NCI-H146 (cell line): ENCODE data around the gene BFAR.
A peak's percentile ranks its signal among the peaks of the same experiment; 100 is the strongest.
"Not testable (repeated sequence)": the region's sequence is repeated elsewhere in the genome, so short reads cannot be mapped to it uniquely, and the experiment has no call there.

Experiments used
- DNase-seq: peaks from one replicate; lab custom pipeline; 2025; lab: John Stamatoyannopoulos, UW

BFAR gene, protein sequence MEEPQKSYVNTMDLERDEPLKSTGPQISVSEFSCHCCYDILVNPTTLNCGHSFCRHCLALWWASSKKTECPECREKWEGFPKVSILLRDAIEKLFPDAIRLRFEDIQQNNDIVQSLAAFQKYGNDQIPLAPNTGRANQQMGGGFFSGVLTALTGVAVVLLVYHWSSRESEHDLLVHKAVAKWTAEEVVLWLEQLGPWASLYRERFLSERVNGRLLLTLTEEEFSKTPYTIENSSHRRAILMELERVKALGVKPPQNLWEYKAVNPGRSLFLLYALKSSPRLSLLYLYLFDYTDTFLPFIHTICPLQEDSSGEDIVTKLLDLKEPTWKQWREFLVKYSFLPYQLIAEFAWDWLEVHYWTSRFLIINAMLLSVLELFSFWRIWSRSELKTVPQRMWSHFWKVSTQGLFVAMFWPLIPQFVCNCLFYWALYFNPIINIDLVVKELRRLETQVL

GRCh38 chr16:14632693-14633569, at the start of gene BFAR:
TSS of gene BFAR (plus strand) at chr16:14632951. CDS start at chr16:14644347, 11,396 bp downstream.
- DNase-seq = peak; percentile 99

- no peak for DNase-seq
These were observed 47.5 kb upstream of the BFAR start for GRCh38 chr16:14585287-14585686.

DNA sequence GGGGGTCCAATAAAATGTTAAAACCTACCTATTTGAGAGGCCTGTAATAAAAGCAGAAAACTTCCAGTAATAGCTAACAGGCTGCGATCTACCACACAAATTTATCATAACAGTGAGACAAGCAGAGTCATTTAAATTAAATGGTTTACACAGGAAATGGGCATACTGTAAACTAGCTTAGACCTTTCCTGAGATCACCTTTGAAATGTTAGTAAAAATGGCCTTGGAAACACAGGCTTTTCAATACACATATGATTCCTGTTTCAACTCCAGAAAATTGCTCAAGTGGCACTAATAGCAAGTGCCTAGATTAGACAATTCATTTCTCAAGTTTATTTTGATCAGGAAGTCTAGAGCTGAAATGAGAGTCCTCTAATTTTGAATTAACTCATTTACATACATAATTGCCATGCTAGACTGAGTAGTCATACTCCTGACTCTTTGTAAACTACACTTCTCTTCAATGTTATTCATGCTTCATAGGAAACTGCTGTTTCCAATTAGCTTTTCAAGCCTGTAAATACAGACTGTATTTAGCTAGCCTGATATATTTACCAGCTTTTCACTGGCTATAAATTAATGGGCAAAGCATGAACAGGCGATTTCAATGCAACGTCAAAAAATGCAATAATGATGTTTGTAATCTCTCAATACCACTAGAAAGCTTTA, 46.0 kb upstream of the BFAR start:
- DNase-seq = no peak

GRCh38 chr16:14600164-14600563, 32.6 kb upstream of the BFAR start:
- peak; percentile 30 for DNase-seq

DNA sequence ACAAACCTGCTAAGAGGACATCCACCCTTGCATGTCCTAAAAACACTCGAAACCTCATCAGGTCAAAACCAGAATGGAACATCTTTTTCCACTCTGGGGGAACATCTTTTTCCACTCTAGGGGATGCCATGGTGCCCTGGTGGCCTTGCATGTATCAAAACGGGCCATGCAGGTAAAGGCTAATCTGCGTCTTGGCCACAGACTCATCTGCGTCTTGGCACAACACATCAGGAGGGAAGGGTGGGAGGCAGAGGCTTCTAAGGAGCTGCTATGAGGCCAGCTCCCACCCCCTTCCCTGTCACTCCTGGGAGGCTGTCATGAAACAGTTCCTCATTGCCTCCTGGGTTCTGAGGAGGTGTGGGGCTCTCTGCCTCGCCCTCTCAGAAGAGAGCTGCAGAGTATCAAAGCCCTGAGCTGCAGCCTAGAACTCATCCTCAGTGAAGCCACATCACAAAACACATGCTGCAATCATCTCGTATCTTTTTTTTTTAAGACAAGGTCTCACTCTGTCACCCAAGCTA, 30.2 kb upstream of the BFAR start:
- no peak for DNase-seq

DNA sequence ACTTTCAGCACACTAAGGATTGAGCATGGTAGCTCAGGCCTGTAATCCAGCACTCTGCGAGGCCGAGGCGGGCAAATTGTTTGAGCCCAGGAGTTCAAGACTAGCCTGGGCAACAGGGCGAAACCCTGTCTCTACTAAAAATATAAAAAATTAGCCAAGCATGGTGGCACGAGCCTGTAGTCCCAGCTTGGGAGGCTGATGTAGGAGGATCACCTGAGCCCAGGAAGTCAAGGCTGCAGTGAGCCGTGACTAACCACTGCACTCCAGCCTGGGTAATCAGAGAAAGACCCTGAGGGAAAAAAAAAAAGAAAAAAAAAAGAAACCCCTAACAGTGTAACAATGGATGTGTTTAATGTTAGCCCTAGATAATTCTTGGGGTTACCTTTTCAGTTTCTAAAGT, 26.6 kb upstream of the BFAR start:
- no peak for DNase-seq

- no peak for DNase-seq
These were observed 24.6 kb upstream of the BFAR start for GRCh38 chr16:14608111-14608566.

- DNase-seq = no peak
These were observed 24.1 kb upstream of the BFAR start for GRCh38 chr16:14608604-14609003.

DNA sequence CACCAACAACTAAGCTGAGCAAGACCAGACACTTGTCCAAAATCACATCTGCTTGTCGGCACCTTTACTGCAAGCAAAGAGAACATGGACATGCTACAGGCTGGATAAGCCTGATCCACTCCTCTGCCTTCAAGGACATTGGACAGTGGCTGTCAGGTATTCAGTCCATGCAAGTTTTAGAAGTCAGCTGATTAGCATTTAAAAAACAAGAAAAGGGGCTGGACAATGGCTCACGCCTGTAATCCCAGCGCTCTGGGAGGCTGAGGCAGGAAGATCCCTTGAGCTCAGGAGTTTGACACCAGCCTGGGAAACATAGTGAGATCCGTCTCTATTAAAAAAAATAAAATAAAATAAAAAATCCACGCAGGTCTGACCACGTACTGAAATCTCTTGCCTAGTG, 23.0 kb upstream of the BFAR start:
- DNase-seq = no peak

GRCh38 chr16:14611660-14612059, 21.1 kb upstream of the BFAR start:
- DNase-seq = no peak

GRCh38 chr16:14613991-14614390, 18.8 kb upstream of the BFAR start:
- no peak for DNase-seq

GRCh38 chr16:14616280-14616679, 16.5 kb upstream of the BFAR start:
- DNase-seq = no peak

DNA sequence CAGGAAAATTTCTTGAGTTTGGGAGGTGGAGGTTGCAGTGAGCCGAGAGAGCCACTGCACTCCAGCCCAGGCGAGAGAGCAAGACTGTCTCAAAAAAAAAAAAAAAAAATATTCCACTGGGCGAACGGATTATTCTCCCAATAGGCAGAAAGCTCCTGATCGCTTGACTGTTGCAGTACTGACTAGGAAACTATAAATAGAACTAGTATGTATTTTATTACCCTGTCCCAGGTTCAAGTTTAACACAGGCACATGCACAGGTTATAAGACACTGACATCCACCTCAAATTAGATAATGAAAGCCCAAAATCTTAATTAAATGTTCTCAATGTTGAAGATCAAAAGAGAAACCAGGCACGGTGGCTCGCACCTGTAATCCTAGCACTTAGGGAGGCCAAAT, 14.2 kb upstream of the BFAR start:
- no peak for DNase-seq

GRCh38 chr16:14627078-14627477, 5.7 kb upstream of the BFAR start:
- no peak for DNase-seq

DNA sequence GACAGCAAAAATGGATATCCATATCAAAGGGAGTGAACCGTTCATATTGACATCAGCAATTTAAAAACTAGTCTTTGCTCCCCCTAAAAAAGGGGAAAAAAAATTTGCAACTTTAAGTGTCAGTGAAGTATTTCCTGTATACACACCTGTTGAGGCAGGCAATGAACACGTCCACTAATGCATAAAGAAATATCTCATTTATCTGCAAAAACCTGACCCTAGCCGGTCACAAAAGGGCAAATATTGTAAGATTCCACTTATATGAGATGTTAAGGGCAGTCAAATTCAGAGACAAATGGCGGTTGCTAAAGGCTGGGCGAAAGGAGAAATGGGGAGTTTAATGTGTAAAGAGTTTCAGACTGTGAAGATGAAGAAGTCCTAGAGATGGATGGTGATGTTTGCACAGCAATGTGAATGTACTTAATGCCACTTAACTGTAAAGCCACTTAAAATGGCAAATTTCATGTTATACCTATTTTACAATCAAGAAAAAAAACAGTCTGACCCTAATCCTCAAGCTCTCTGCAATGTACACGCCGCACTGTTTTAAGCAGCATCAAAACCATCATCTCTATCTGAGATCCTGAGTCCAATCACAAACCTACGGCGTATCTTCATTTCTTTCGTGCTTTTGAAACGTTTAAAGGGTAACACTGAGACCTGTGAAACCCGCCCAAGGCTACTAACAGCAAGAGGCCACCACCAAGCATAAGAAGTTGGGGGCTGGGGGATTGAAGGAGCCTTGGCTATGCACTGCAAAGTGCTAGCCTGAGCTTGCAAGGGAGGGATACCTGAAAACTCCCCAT, 3.7 kb upstream of the BFAR start:
- peak; percentile 44 for DNase-seq

- DNase-seq = no peak
These were observed 3.2 kb upstream of the BFAR start for GRCh38 chr16:14629612-14629918.

DNA sequence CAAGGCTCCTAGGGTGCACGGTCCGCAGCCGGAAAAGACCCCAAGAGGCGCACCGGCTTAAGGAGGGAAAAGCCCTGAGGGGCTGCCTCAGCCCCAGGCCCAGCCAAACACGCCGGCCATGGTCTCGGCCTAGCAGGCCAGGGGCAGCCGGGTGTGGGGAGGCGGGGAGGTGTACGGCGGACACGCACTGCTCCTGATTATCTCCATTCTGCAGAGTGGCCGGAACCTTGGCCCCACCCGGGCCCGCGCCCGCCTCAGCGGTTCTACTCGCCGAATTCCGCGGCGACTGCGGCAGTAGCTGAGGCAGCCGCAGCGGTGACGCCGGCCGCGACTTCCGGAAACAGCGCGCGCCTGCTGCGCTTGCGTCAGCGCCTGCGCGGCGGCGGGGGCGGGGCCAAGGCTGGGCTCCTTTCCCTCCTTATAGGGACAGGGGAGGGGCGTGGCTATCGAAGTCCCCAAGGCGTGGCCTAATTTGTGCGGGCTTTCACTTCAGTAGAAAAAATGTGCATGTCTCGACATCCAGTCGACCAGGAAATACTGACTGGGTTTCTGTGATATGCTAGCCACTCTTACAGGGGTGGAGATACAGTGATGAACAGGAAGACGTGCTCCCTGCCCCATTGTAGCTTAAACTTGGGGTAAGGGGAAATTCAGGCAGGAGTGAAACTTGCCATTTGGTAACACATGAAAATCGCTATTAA, 2.7 kb upstream of the BFAR start, which contains the start of gene PARN:
PARN (minus strand) TSS at position 342 of the 701 bp plus-strand sequence; CDS start at position 207, 135 bp downstream.
- DNase-seq = peak; percentile 99

- not testable (repeated sequence) for DNase-seq
These were observed 2.0 kb upstream of the BFAR start for GRCh38 chr16:14630620-14631330.

- DNase-seq = no peak
These were observed 1.6 kb downstream of the BFAR start for GRCh38 chr16:14634389-14634725.
